ENCODE data around the gene NETO2. TPM values are rescaled to one million over a fixed set of nuclear protein-coding genes. Genes with fewer than 3 reads are reported as not detected.
"Not testable (repeated sequence)": the region's sequence is repeated elsewhere in the genome, so short reads cannot be mapped to it uniquely, and the experiment has no call there.

Gene NETO2, protein sequence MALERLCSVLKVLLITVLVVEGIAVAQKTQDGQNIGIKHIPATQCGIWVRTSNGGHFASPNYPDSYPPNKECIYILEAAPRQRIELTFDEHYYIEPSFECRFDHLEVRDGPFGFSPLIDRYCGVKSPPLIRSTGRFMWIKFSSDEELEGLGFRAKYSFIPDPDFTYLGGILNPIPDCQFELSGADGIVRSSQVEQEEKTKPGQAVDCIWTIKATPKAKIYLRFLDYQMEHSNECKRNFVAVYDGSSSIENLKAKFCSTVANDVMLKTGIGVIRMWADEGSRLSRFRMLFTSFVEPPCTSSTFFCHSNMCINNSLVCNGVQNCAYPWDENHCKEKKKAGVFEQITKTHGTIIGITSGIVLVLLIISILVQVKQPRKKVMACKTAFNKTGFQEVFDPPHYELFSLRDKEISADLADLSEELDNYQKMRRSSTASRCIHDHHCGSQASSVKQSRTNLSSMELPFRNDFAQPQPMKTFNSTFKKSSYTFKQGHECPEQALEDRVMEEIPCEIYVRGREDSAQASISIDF
- 1 to 10 TPM in 3 of 4 donors, under 1 TPM in 1; 0.79 to 8.8 (median 3.3) TPM for total RNA-seq

- ATAC-seq (ENCODE audit: low FRiP score) (peak; percentile 52), DNase-seq (ENCODE audit: low spot score) (no peak)
- TF ChIP-seq CTCF (IDR thresholded peaks at IDR 0.05), result no peak
Measured at GRCh38 chr16:47143677-47144558, at the start of gene NETO2. Gene NETO2, minus strand, starts transcription at chr16:47143945. Its CDS starts 333 bp downstream, at chr16:47143612.

DNA sequence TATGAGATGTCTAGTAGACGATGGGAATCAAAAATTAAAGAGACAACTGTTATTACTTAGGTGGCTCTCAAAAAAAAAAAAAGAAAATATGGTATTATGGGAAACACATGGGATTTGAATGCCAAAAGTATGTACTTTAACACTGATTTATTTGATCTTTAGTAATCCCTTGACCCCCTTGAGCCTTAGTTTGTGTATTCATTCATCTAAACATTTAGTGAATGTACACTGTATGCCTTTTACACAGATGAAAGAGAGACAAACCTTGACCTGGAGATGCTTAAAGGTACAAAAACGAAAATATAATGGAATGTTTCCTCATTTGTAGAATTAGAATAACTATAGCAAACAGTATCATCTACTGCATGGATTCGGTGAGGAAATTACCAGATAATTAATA is 38.6 kb upstream of the NETO2 start:
- no peak for DNase-seq (ENCODE audit: low spot score)
- TF ChIP-seq CTCF (IDR thresholded peaks at IDR 0.05), result no peak
- no peak for ATAC-seq (ENCODE audit: low FRiP score)

- not testable (repeated sequence) for ATAC-seq (ENCODE audit: low FRiP score); DNase-seq (ENCODE audit: low spot score)
Measured at GRCh38 chr16:47181066-47181465, 37.3 kb upstream of the NETO2 start.

GRCh38 chr16:47180073-47180472 is 36.3 kb upstream of the NETO2 start:
- DNase-seq (ENCODE audit: low spot score) (no peak), ATAC-seq (ENCODE audit: low FRiP score) (no peak)
- TF ChIP-seq CTCF (IDR thresholded peaks at IDR 0.05), result no peak

- ATAC-seq (ENCODE audit: low FRiP score) (no peak), DNase-seq (ENCODE audit: low spot score) (no peak)
- TF ChIP-seq CTCF (IDR thresholded peaks at IDR 0.05), result no peak
Measured at GRCh38 chr16:47175152-47175551, 31.4 kb upstream of the NETO2 start.

DNA sequence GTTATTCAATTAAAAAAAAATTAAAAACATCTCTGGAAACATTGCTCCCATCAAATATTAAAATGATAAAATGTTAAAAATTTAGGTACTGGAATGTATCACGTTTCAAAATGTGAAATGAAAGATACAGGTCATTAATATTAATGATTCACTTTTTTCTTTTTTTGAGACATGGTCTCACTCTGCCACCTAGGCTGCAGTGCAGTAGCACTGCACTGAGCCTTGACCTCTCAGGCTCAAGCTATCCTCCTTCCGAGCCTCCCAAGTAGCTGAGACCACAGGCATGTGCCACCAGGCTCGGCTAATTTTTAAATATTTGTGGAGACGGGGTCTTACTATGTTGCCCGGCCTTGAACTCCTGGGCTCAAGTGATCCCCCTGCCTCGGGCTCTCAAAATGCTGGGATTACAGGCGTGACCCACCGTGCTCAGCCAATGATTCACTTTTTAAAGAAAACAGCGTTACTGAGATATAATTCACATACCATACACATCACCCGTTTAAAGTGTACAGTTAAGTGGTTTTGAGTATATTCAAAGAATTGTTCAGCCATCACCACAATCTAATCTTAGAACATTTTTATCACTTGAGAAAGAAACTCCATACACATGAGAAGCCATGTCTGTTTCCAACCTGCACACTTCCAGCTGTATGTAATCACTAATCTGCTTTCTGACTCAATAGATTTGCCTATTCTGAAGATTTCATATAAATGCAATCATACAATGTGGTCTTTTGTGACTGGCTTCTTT is 19.1 kb upstream of the NETO2 start:
- ATAC-seq (ENCODE audit: low FRiP score) (no peak), DNase-seq (ENCODE audit: low spot score) (no peak)
- TF ChIP-seq CTCF (IDR thresholded peaks at IDR 0.05), result no peak

- TF ChIP-seq CTCF (IDR thresholded peaks at IDR 0.05), result no peak
- no peak for ATAC-seq (ENCODE audit: low FRiP score)
- no peak for DNase-seq (ENCODE audit: low spot score)
Measured at GRCh38 chr16:47161464-47161863, 17.7 kb upstream of the NETO2 start.

All from omental fat pad (tissue), 4 donors.